Retinal pigment epithelial cell (primary cell): Measurements from ENCODE around the gene PTGER3.
A peak's percentile ranks its signal among the peaks of the same experiment; 100 is the strongest.

Source experiments
- DNase-seq: peaks from one replicate; pipeline ENCODE4 v3.0.0-alpha.2; 2010; ENCODE audit warnings: low read depth
- H3K4me3 ChIP-seq: 2 replicates; pipeline ENCODE4 v1.5.1; 2011; ENCODE audit warnings: mild to moderate bottlenecking, low read length, control low read depth, moderate library complexity
- CTCF ChIP-seq: conservative IDR thresholded peaks from 2 replicates; pipeline ENCODE4 v1.5.1; 2011; ENCODE audit warnings: low read depth, low read length, control low read depth, inconsistent platforms

Gene PTGER3

GRCh38 chr1:71053146-71053545 is 5.5 kb upstream of the PTGER3 start:
- no peak for DNase-seq
- no peak for TF ChIP-seq CTCF
- no peak overlapping the region for H3K4me3 ChIP-seq

- peak; percentile 20 for DNase-seq
- H3K4me3 ChIP-seq = no peak overlapping the region
- peak; percentile 76 for TF ChIP-seq CTCF
These were observed 2.5 kb upstream of the PTGER3 start for GRCh38 chr1:71049951-71050598.

- peak overlapping the region; percentile 41 for H3K4me3 ChIP-seq
- TF ChIP-seq CTCF = no peak
- DNase-seq = no peak
These were observed 553 bp downstream of the PTGER3 start for GRCh38 chr1:71046891-71047634.

- no peak for TF ChIP-seq CTCF
- no peak for DNase-seq
- H3K4me3 ChIP-seq = no peak overlapping the region
These were observed 2.1 kb downstream of the PTGER3 start for GRCh38 chr1:71045463-71046028.

- no peak for TF ChIP-seq CTCF
- no peak for DNase-seq
- no peak overlapping the region for H3K4me3 ChIP-seq
These were observed 2.8 kb downstream of the PTGER3 start for GRCh38 chr1:71044833-71045232.

GRCh38 chr1:71043065-71043464 is 4.6 kb downstream of the PTGER3 start:
- no peak for TF ChIP-seq CTCF
- DNase-seq = no peak
- no peak overlapping the region for H3K4me3 ChIP-seq
